ENCODE results near the gene ZEB1.
A peak's percentile ranks its signal among the peaks of the same experiment; 100 is the strongest.

Gene ZEB1

GRCh38 chr10:31520986-31521831 lies 202.2 kb downstream of the ZEB1 start:
- no peak for TF ChIP-seq CTCF (conservative IDR thresholded peaks at IDR 0.05; ENCODE audit: low read depth, low read length)
- no peak overlapping the region for H3K4me3 ChIP-seq (ENCODE audit: low read depth, low read length)

DNA sequence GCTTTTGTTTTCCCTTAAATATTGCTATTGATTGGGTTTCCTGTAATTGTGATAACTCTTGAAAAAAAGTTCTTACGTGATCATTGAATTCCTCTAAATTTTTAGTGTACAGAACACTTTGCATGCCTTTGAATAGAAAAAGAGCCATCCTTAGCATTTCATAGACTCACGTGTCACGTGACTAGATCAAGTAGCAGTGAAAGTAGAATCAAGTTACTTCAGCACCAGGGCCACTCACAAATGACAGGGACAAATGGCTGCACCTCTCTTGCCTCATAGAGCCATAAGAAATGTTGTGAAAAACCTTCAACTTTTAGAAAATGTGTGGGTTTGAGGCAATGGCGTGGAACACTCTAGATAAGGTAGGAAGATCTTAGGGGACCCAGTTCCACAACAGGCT lies 203.8 kb downstream of the ZEB1 start:
- TF ChIP-seq CTCF (conservative IDR thresholded peaks at IDR 0.05; ENCODE audit: low read depth, low read length), result no peak
- no peak for DNase-seq (ENCODE audit: low read depth)
- no peak overlapping the region for H3K4me3 ChIP-seq (ENCODE audit: low read depth, low read length)

More at GRCh38 chr10:31520986-31521831, 202.2 kb downstream of the ZEB1 start:
- no peak for DNase-seq (ENCODE audit: low read depth)

DNA sequence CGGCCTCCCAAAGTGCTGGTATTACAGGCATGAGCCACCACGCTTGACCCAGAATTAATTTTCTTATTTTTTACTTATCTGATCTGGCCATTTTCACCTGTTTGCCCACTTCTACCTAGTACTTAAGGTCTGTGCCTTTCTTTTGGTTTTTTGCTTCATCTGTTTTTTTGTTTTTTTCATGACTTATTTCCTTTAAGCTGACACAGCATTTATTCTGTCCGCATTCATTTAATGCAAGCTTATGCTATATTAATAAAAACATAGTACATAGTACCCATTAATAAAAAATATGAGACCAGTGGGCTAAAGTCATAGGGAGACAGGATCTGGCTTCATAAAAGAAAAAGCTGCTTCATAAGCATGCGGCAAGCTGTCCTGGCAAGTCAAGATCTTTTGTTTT lies 205.4 kb downstream of the ZEB1 start:
- no peak for TF ChIP-seq CTCF (conservative IDR thresholded peaks at IDR 0.05; ENCODE audit: low read depth, low read length)
- no peak for DNase-seq (ENCODE audit: low read depth)
- no peak overlapping the region for H3K4me3 ChIP-seq (ENCODE audit: low read depth, low read length)

GRCh38 chr10:31526178-31526577 lies 207.2 kb downstream of the ZEB1 start:
- no peak for TF ChIP-seq CTCF (conservative IDR thresholded peaks at IDR 0.05; ENCODE audit: low read depth, low read length)
- no peak for DNase-seq (ENCODE audit: low read depth)
- H3K4me3 ChIP-seq (ENCODE audit: low read depth, low read length), result no peak overlapping the region

GRCh38 chr10:31526681-31527080 lies 207.7 kb downstream of the ZEB1 start:
- no peak for TF ChIP-seq CTCF (conservative IDR thresholded peaks at IDR 0.05; ENCODE audit: low read depth, low read length)
- peak; percentile 25 for DNase-seq (ENCODE audit: low read depth)
- no peak overlapping the region for H3K4me3 ChIP-seq (ENCODE audit: low read depth, low read length)

GRCh38 chr10:31528831-31529230 lies 209.8 kb downstream of the ZEB1 start:
- TF ChIP-seq CTCF (conservative IDR thresholded peaks at IDR 0.05; ENCODE audit: low read depth, low read length), result no peak
- DNase-seq (ENCODE audit: low read depth), result no peak
- no peak overlapping the region for H3K4me3 ChIP-seq (ENCODE audit: low read depth, low read length)

GRCh38 chr10:31536302-31536701 lies 217.3 kb downstream of the ZEB1 start:
- no peak overlapping the region for H3K4me3 ChIP-seq (ENCODE audit: low read depth, low read length)
- no peak for DNase-seq (ENCODE audit: low read depth)
- no peak for TF ChIP-seq CTCF (conservative IDR thresholded peaks at IDR 0.05; ENCODE audit: low read depth, low read length)

Measured in choroid plexus epithelial cell (primary cell).